D721Med (cell line): Measurements from ENCODE around the gene CCDC30.

Experiments
- DNase-seq: peaks from one replicate; pipeline ENCODE4 v3.0.0; 2011; ENCODE audit warnings: low spot score; ENCODE audit not compliant: insufficient read length
- FAIRE-seq: peaks from 2 replicates; lab custom pipeline; 2011; peaks lifted over from hg19 to GRCh38; lab: Jason Lieb, UNC
- TF ChIP-seq, protein P1 (sequence below): IDR thresholded peaks from 2 replicates; pipeline ENCODE4 v1.5.1; 2012; ENCODE audit warnings: mild to moderate bottlenecking, control low read depth; ENCODE audit not compliant: insufficient read depth; ENCODE audit errors: missing control alignments

CCDC30 gene

DNA sequence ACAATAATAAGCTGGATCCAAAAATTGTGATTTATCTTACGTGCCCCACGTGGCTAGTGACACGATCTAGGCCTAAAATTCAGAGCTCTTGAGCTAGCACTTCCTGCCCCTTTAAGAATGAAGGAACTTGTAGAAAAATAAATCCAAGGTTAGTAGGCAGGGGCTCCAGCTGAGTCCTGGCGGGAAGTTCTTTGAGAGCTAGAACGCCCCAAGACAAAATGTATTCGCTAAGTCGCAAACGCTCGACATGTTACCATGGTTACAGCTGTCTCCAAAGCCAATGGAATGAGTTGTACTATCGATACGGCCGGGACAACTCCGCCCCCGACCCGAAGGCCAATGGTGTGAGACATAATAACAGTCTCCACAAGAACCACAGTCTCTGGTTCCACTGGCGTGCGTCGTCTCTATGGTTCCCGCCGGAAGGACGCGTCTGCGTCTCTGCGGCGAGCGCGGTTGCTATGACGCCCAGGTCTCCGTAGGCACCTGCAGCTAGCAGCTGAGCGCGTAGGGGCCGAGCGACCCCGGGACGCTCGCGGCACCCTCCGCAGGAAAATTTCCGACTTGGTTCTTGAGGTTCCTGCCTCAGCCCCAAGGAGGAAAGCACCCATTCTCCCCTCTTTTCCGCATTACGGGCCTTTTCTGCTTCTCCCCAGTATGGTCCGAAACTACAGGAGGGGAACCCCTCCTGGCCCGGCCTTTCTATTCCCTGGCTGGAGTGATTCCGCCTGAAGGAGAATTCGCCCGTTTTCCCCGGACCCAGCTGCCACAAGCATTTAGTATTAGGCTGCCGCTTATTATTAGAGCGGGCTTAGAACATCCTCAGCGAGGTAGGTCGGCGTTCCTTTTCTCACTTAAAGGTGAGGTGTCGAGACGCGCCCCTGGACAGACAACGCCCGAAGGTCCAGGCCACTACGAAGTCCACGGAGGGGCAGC, at the start of gene CCDC30:
Gene CCDC30 (plus strand): TSS at position 459 of the 936 bp plus-strand sequence. CDS start 17,266 bp downstream, outside the sequence.
- TF ChIP-seq, protein P1, sequence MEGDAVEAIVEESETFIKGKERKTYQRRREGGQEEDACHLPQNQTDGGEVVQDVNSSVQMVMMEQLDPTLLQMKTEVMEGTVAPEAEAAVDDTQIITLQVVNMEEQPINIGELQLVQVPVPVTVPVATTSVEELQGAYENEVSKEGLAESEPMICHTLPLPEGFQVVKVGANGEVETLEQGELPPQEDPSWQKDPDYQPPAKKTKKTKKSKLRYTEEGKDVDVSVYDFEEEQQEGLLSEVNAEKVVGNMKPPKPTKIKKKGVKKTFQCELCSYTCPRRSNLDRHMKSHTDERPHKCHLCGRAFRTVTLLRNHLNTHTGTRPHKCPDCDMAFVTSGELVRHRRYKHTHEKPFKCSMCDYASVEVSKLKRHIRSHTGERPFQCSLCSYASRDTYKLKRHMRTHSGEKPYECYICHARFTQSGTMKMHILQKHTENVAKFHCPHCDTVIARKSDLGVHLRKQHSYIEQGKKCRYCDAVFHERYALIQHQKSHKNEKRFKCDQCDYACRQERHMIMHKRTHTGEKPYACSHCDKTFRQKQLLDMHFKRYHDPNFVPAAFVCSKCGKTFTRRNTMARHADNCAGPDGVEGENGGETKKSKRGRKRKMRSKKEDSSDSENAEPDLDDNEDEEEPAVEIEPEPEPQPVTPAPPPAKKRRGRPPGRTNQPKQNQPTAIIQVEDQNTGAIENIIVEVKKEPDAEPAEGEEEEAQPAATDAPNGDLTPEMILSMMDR: no peak
- FAIRE-seq: peak; percentile 94

DNA sequence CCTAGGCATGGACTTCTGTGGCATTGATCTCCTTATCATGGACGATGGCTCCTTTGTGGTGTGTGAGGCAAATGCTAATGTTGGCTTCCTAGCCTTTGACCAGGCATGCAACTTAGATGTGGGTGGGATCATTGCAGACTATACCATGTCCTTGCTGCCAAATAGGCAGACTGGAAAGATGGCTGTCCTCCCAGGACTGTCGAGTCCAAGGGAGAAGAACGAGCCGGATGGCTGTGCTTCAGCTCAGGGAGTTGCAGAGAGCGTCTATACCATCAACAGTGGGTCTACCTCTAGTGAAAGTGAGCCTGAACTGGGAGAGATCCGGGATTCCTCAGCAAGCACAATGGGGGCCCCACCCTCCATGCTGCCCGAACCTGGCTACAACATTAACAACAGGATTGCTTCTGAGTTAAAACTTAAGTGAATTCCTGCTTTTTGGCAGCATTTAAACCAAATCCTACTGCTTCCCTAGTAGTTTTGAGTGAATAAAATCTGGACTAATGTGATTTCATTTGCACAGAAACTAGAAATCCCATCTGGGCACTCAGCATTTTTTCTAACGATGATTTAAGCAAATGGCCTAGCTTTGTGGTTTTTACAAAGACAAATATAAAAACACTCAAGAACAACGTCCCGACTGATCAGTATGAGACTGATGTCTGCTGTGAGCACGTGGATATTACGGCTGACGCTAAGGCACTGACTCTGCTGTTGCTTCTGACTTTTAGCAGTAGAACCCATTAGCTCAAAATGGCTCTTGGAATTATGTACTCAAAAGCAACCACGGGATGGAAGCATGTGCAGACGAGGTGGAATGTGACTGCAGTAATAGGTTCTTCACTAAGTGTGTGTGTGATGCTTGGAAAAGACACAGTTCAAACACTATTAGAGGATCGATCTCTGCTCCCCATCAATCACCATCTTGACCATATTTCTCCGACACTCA, 48.3 kb upstream of the CCDC30 start:
- DNase-seq (no peak), FAIRE-seq (no peak)
- TF ChIP-seq, protein P1: no peak

More for the DNA sequence above, at the start of gene CCDC30:
- DNase-seq: peak; percentile 94

DNA sequence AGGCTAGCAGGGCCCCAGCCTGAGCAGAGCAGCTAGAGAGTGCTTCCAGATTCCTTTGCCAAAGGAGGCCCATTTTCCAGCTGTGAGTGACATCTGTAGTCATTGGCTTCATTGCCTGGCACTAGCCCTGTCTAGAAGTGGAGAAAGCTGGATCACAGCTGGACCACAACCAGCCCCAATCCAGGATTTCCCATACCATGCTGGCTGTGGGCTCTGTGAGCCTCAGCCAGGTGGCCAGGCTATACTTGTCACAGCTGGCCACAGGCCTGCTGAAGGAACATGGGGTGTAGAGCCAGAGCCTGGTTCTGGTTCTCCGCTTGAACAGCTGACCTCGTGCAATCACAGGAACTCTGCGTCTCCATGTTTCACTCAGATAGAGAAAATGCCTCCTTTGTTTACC, 45.9 kb upstream of the CCDC30 start:
- DNase-seq (no peak), FAIRE-seq (no peak)
- TF ChIP-seq, protein P1: no peak

DNA sequence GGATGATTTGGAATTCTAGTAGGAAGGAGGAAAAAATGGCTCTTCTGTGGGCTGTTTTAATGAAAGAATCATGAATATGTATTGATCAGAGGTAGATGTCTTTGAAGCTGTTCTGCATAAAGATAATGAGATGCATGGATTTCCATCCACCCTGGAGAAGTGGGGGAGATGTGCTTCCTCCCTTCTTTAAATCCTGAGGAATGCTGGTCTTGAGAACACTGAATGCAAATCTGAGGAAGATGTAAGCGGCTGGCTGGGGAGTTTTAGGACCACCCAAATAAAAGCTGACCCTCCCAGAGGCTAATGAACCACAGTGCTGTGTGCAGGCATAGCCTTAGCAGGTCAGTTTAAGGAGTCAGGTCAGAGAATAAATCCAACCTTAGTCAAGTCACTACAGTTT, 44.6 kb upstream of the CCDC30 start:
- TF ChIP-seq, protein P1: no peak
- DNase-seq (no peak), FAIRE-seq (no peak)

DNA sequence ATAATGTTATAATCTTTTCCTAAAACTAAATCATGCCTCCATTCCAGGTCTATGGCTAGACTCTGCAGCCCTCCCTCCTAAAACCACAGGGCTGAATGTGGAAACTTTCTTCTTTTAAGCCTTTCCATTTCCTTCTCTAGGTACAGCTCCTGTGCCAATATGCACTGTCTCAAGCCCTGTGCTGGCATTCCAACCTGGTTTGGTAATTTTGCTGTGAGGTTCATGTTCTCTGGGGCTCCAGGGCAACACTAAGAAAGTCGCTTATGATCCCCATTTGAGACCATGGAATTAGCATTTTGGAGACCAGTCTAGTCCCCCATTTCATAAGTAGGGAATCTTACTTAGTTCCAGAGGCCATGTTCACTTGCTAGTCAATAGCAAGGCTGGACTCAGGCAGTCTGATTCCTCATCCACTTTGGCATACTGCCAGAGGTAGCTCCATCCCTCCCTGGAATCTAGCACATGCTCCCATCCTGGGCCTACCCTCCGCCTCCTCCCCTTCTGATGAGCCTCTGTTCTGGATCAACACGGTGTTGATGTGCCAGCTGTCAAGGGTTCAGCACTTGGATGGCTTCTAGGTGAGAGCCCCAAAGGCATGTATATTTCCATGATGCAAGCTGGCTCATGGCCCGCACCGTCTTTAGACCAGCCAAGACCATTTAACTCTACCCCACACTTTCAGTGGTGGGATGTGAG, 43.8 kb upstream of the CCDC30 start:
- no peak for DNase-seq
- TF ChIP-seq, protein P1: no peak
- FAIRE-seq: no peak

DNA sequence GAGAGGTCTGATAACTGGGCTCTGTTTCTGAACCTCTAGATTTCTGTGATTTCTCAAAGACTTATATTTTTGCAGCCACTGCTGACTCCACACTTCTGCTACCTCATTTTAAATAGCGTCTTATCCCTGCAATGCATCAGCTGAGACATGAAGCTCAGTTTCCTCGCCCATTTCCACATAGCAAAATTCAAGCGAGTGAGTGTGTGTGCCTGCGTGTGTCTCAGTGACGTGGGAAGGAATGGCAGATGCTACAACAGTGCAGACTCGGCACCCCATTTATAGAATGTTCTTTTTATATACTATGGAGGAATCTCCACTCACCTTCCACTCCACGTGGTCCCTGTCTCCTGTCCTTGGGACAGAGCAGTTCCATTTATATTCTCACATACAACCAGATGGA, 43.0 kb upstream of the CCDC30 start:
- TF ChIP-seq, protein P1: no peak
- DNase-seq (no peak), FAIRE-seq (no peak)
